Measurements from ENCODE around the gene DEPDC4. TPM values are rescaled to one million over a fixed set of nuclear protein-coding genes. Genes with fewer than 3 reads are reported as not detected.

Gene DEPDC4
- total and polyA plus RNA-seq, 2 experiments from 2014 or later: 2.2 to 9.4 TPM

- Histone ChIP-seq H3F3A (replicated peaks; ENCODE audit: low read depth) (peaks cover 8% of the 10 kb centered on the region; the same call in 1 of the 2 replicates), H3K36me3 (ENCODE audit: insufficient read depth) (no peaks in the 10 kb centered on the region; the same call in 1 of the 2 replicates), H3K27ac (ENCODE audit: low read depth) (peak overlapping the region; percentile 48; the same call in 1 of the 2 replicates), H3K4me1 (ENCODE audit: insufficient read depth) (peaks cover 21% of the 10 kb centered on the region), H3K27me3 (ENCODE audit: insufficient read depth) (no peaks in the 10 kb centered on the region), H3K4me3 (peak overlapping the region; percentile 63), H2AFZ (peak overlapping the region; percentile 94), H3K9me2 (ENCODE audit: insufficient read depth) (no peaks in the 10 kb centered on the region), H4K20me1 (replicated peaks; ENCODE audit: insufficient read depth) (no peaks in the 10 kb centered on the region; the same call in 1 of the 2 replicates), H3K4me2 (peak overlapping the region; percentile 92), H3K79me2 (replicated peaks; ENCODE audit: insufficient read depth) (peaks cover 42% of the 10 kb centered on the region)
- peaks cover 11% of the 10 kb centered on the region for H3K36me3 Mint-ChIP-seq (ENCODE audit: low read depth)
- H3K27me3 Mint-ChIP-seq (ENCODE audit: insufficient read depth, low read depth, poor library complexity): peaks cover 8% of the 10 kb centered on the region
- peak overlapping the region; percentile 64; the same call in 1 of the 2 replicates for H3K27ac Mint-ChIP-seq
- peak; percentile 94 for DNase-seq (ENCODE audit: low spot score)
- ATAC-seq: peak; percentile 84
- peaks cover 9% of the 10 kb centered on the region for H3K4me1 Mint-ChIP-seq
- no peaks in the 10 kb centered on the region for H3K9me3 Mint-ChIP-seq
- peak; percentile 64; the same call in 1 of the 2 replicates for TF ChIP-seq POLR2AphosphoS5 (IDR thresholded peaks at IDR 0.05; ENCODE audit: low read depth)
- TF ChIP-seq STAT1 (IDR thresholded peaks at IDR 0.05; ENCODE audit: unreplicated experiment): no peak
- H3K4me3 Mint-ChIP-seq: peak overlapping the region; percentile 98
Measured at GRCh38 chr12:100199347-100200149, 67.3 kb downstream of the DEPDC4 start.

- Histone ChIP-seq H2AFZ (peak overlapping the region; percentile 94), H3K9me2 (ENCODE audit: insufficient read depth) (no peaks in the 10 kb centered on the region), H3K4me1 (ENCODE audit: insufficient read depth) (peaks cover 21% of the 10 kb centered on the region), H3K4me2 (peak overlapping the region; percentile 92), H3K79me2 (replicated peaks; ENCODE audit: insufficient read depth) (peaks cover 36% of the 10 kb centered on the region), H3F3A (replicated peaks; ENCODE audit: low read depth) (peaks cover 8% of the 10 kb centered on the region; the same call in 1 of the 2 replicates), H4K20me1 (replicated peaks; ENCODE audit: insufficient read depth) (no peaks in the 10 kb centered on the region; the same call in 1 of the 2 replicates), H3K36me3 (ENCODE audit: insufficient read depth) (no peaks in the 10 kb centered on the region; the same call in 1 of the 2 replicates), H3K27me3 (ENCODE audit: insufficient read depth) (no peaks in the 10 kb centered on the region), H3K27ac (ENCODE audit: low read depth) (no peak overlapping the region), H3K4me3 (peak overlapping the region; percentile 63)
- Mint-ChIP-seq H3K9me3 (no peaks in the 10 kb centered on the region), H3K4me1 (peaks cover 9% of the 10 kb centered on the region), H3K36me3 (ENCODE audit: low read depth) (peaks cover 15% of the 10 kb centered on the region), H3K27ac (peak overlapping the region; percentile 64; the same call in 1 of the 2 replicates), H3K27me3 (ENCODE audit: insufficient read depth, low read depth, poor library complexity) (peaks cover 8% of the 10 kb centered on the region), H3K4me3 (peak overlapping the region; percentile 98)
- TF ChIP-seq REST (IDR thresholded peaks at IDR 0.05; ENCODE audit: unreplicated experiment): no peak
- TF ChIP-seq ZNF331 (CRISPR knock-in tag; IDR thresholded peaks at IDR 0.05; ENCODE audit: low read depth): no peak
- no peak for TF ChIP-seq ETS1 (IDR thresholded peaks at IDR 0.05)
- no peak for TF ChIP-seq CTCF (conservative IDR thresholded peaks at IDR 0.05; ENCODE audit: low read depth in 2 of 2)
- TF ChIP-seq NANOG (IDR thresholded peaks at IDR 0.05; ENCODE audit: borderline replicate concordance): no peak
- TF ChIP-seq CREB1 (CRISPR knock-in tag; IDR thresholded peaks at IDR 0.05; ENCODE audit: low read depth): no peak
- TF ChIP-seq EZH2 (IDR thresholded peaks at IDR 0.05; ENCODE audit: low read depth, unreplicated experiment): no peak
- no peak for DNase-seq (ENCODE audit: low spot score)
- no peak; the same call in 2 of the 3 replicates for ATAC-seq
Measured at GRCh38 chr12:100199023-100199346, 67.9 kb downstream of the DEPDC4 start.
